Ishikawa (cell line): ENCODE data around the gene LSAMP.

Experiments used
- EP300 ChIP-seq: IDR thresholded peaks from 2 replicates; pipeline ENCODE4 v1.6.1; 2012; ENCODE audit warnings: borderline replicate concordance
- TEAD4 ChIP-seq: IDR thresholded peaks from 2 replicates; pipeline ENCODE4 v1.6.1; 2012
- YY1 ChIP-seq: IDR thresholded peaks from 2 replicates; pipeline ENCODE4 v1.6.1; 2012; ENCODE audit warnings: low read depth
- TF ChIP-seq, protein P1 (sequence below): IDR thresholded peaks from 2 replicates; pipeline ENCODE4 v1.6.1; 2012; ENCODE audit warnings: low read depth, mild to moderate bottlenecking
- TF ChIP-seq, protein P2 (sequence below): IDR thresholded peaks from 2 replicates; pipeline ENCODE4 v1.6.1; 2012
- TF ChIP-seq, protein P3 (sequence below): IDR thresholded peaks from 2 replicates; pipeline ENCODE4 v1.6.1; 2012

DNA sequence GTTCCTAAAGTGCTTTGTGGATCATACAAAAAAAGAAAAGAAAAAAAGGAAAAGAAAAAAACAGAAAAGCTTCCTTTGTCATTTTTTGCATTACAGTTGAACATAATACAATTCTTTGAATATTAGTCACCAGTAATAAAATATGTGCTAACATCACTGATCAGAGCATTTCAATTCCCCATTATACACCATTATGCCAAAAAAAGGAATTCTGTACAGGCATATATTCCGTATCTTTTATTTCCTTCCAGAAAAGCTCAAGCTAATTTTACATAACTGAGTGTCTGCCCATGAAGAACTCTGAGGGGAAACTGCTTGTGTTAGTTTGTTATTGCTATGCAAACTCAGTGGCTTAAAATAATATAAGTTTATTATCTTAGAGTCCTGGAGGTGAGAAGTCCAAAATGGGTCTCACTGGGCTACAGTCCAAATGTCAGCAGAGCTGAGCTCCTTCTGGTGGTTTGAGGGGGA lies 444.1 kb downstream of the LSAMP start:
- TF ChIP-seq, protein P1, sequence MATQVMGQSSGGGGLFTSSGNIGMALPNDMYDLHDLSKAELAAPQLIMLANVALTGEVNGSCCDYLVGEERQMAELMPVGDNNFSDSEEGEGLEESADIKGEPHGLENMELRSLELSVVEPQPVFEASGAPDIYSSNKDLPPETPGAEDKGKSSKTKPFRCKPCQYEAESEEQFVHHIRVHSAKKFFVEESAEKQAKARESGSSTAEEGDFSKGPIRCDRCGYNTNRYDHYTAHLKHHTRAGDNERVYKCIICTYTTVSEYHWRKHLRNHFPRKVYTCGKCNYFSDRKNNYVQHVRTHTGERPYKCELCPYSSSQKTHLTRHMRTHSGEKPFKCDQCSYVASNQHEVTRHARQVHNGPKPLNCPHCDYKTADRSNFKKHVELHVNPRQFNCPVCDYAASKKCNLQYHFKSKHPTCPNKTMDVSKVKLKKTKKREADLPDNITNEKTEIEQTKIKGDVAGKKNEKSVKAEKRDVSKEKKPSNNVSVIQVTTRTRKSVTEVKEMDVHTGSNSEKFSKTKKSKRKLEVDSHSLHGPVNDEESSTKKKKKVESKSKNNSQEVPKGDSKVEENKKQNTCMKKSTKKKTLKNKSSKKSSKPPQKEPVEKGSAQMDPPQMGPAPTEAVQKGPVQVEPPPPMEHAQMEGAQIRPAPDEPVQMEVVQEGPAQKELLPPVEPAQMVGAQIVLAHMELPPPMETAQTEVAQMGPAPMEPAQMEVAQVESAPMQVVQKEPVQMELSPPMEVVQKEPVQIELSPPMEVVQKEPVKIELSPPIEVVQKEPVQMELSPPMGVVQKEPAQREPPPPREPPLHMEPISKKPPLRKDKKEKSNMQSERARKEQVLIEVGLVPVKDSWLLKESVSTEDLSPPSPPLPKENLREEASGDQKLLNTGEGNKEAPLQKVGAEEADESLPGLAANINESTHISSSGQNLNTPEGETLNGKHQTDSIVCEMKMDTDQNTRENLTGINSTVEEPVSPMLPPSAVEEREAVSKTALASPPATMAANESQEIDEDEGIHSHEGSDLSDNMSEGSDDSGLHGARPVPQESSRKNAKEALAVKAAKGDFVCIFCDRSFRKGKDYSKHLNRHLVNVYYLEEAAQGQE: no peak
- TF ChIP-seq TEAD4 (no peak), YY1 (no peak), EP300 (no peak)
- TF ChIP-seq, protein P2, sequence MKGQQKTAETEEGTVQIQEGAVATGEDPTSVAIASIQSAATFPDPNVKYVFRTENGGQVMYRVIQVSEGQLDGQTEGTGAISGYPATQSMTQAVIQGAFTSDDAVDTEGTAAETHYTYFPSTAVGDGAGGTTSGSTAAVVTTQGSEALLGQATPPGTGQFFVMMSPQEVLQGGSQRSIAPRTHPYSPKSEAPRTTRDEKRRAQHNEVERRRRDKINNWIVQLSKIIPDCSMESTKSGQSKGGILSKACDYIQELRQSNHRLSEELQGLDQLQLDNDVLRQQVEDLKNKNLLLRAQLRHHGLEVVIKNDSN: no peak
- TF ChIP-seq, protein P3, sequence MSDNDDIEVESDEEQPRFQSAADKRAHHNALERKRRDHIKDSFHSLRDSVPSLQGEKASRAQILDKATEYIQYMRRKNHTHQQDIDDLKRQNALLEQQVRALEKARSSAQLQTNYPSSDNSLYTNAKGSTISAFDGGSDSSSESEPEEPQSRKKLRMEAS: no peak
